ENCODE data around the gene TAF3. TPM values are rescaled to one million over a fixed set of nuclear protein-coding genes. Genes with fewer than 3 reads are reported as not detected.

TAF3 gene
- total RNA-seq, 1 donor from 2014 or later = 12.7 TPM

DNA sequence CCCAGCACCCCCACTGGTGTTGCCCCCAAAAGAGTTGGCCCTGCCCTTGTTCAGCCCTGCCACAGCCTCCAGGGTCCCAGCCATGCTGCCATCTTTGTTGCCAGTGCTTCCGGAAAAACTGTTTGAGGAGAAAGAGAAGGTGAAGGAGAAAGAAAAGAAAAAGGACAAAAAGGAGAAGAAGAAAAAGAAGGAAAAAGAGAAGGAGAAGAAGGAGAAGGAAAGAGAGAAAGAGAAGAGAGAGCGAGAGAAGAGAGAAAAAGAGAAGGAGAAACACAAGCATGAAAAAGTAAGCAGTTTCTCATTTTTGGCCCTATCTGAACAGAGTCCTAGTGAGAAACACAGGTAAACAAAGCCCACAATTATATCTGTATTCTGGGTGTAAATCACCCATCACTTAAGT lies 147.2 kb downstream of the TAF3 start:
- peaks cover 17% of the 10 kb centered on the region for H3K36me3 ChIP-seq
- intact Hi-C loops (cut with micrococcal nuclease) = no loop called here

DNA sequence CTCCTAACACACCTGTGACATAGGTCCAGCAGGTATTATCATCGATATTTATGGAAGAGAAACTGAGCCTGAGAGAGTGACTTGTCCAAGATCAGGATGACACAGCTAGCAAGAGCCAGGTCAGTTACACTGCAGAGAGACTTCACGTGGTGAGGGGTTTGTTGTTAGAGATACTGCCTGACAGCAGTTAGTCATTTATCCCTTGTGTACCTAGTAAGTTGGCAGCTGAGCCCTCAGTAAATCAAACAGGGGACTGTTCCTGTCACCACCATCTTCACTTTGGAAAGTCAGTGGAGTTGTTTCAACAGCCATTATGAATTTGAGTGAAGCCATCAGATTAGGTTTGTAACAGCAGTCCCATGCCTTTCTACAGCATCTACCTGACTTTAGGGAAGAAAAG lies 148.7 kb downstream of the TAF3 start:
- intact Hi-C loops (cut with micrococcal nuclease) = no loop called here
- Histone ChIP-seq H3K27ac (replicated peaks) (no peak overlapping the region), H3K36me3 (peaks cover 17% of the 10 kb centered on the region), H3K9me3 (replicated peaks) (no peaks in the 10 kb centered on the region), H3K4me3 (no peak overlapping the region), H3K27me3 (ENCODE audit: low read depth) (no peaks in the 10 kb centered on the region), H3K4me1 (peaks cover 17% of the 10 kb centered on the region)
- no peak for DNase-seq
- no peak for TF ChIP-seq CTCF (IDR thresholded peaks at IDR 0.05; ENCODE audit: borderline replicate concordance)

More for the DNA sequence above, 147.2 kb downstream of the TAF3 start:
- Histone ChIP-seq H3K4me3 (no peak overlapping the region), H3K27me3 (ENCODE audit: low read depth) (no peaks in the 10 kb centered on the region), H3K27ac (replicated peaks) (no peak overlapping the region), H3K9me3 (replicated peaks) (no peaks in the 10 kb centered on the region), H3K4me1 (peaks cover 8% of the 10 kb centered on the region)
- no peak for DNase-seq
- TF ChIP-seq CTCF (IDR thresholded peaks at IDR 0.05; ENCODE audit: borderline replicate concordance) = no peak

DNA sequence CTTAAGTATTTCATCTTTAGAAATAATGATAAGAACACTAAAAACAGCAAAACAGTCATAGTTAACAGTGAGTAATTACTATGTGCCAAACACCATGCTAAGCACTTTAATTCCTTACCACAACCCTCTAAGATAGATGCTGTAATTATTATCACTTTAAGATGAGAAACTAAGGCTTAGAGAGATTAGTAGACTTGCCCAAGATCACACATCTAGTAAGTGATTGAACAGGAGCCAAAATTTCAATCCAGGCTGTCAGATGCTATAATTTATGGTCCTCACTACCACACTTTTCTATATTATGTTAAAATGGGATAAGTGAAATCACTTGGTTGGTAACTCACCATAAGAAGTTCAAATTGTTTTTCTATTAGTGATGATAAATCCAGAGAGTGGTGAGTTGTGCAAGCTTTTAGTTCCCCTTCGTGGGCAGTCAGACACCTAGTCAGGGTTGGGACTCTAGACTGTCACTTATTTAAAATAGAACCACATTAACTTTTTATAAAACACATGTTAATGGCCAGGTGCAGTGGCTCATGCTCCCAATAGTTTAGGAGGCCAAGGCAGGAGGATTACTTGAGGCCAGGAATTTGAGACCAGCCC lies 150.3 kb downstream of the TAF3 start:
- no peak for DNase-seq
- no peak overlapping the region for H3K4me3 ChIP-seq
- no peaks in the 10 kb centered on the region for H3K27me3 ChIP-seq (ENCODE audit: low read depth)
- no peak for TF ChIP-seq CTCF (IDR thresholded peaks at IDR 0.05; ENCODE audit: borderline replicate concordance)
- H3K4me1 ChIP-seq = peaks cover 17% of the 10 kb centered on the region
- intact Hi-C loops (cut with micrococcal nuclease) = no loop called here
- peaks cover 17% of the 10 kb centered on the region for H3K36me3 ChIP-seq
- H3K9me3 ChIP-seq (replicated peaks) = no peaks in the 10 kb centered on the region
- H3K27ac ChIP-seq (replicated peaks) = no peak overlapping the region

DNA sequence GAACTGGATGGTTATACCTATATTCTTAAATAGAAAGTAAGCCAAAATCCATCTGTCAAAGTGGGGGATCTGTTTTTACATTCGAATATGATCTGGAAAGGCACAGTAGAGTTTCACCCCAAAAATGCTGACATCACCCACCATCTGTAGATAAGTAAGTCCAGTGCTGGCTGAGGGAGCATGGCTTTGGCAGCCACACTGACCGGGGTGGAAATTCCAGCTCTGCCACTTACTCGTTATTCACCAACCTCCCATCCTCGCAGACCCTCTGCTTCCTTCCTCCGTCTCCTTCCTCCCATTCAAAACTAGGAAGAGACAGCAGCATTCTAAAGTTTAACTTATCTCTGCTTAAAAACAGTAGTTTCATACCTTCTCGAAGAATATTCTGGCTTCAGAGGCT lies 151.3 kb downstream of the TAF3 start:
- Histone ChIP-seq H3K36me3 (peaks cover 8% of the 10 kb centered on the region), H3K27ac (replicated peaks) (no peak overlapping the region), H3K4me1 (peaks cover 17% of the 10 kb centered on the region), H3K4me3 (no peak overlapping the region), H3K27me3 (ENCODE audit: low read depth) (no peaks in the 10 kb centered on the region), H3K9me3 (replicated peaks) (no peaks in the 10 kb centered on the region)
- intact Hi-C loops (cut with micrococcal nuclease) = no loop called here
- no peak for TF ChIP-seq CTCF (IDR thresholded peaks at IDR 0.05; ENCODE audit: borderline replicate concordance)
- DNase-seq = no peak

GRCh38 chr10:7971949-7972348 lies 153.6 kb downstream of the TAF3 start:
- Histone ChIP-seq H3K27me3 (ENCODE audit: low read depth) (no peaks in the 10 kb centered on the region), H3K4me3 (no peak overlapping the region), H3K36me3 (no peaks in the 10 kb centered on the region), H3K9me3 (replicated peaks) (no peaks in the 10 kb centered on the region), H3K27ac (replicated peaks) (no peak overlapping the region), H3K4me1 (peaks cover 17% of the 10 kb centered on the region)
- intact Hi-C loops (cut with micrococcal nuclease) = no loop called here
- no peak for TF ChIP-seq CTCF (IDR thresholded peaks at IDR 0.05; ENCODE audit: borderline replicate concordance)
- DNase-seq = no peak
